ENCODE data around the gene RNASEH2A.

DNA sequence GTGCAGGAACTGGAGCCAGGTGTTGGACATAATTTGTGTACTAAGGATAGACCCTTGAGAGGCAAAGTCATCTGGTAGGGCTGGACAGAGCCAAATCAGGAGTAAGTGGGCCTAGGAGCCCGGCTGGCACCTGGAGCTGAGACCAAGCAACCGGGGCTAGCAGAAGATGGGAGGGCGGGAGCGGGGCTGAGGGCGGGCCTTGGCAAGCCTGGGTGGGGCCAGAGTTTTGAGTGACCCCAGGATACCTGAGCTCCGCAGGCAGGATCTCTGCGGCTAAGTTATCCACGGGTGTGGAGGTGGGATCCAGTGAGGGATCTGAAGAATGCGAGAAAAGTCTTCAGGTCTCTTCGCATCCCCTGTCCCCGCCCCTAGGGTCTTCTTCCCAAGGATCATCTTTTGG is 39.2 kb upstream of the RNASEH2A start:
- TF ChIP-seq, protein P1, sequence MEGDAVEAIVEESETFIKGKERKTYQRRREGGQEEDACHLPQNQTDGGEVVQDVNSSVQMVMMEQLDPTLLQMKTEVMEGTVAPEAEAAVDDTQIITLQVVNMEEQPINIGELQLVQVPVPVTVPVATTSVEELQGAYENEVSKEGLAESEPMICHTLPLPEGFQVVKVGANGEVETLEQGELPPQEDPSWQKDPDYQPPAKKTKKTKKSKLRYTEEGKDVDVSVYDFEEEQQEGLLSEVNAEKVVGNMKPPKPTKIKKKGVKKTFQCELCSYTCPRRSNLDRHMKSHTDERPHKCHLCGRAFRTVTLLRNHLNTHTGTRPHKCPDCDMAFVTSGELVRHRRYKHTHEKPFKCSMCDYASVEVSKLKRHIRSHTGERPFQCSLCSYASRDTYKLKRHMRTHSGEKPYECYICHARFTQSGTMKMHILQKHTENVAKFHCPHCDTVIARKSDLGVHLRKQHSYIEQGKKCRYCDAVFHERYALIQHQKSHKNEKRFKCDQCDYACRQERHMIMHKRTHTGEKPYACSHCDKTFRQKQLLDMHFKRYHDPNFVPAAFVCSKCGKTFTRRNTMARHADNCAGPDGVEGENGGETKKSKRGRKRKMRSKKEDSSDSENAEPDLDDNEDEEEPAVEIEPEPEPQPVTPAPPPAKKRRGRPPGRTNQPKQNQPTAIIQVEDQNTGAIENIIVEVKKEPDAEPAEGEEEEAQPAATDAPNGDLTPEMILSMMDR (IDR thresholded peaks at IDR 0.05), result no peak
- TF ChIP-seq POLR2A (IDR thresholded peaks at IDR 0.05), result no peak
